ENCODE results near the gene PKP1.

Gene PKP1

GRCh38 chr1:201348211-201348566, 64.9 kb downstream of the PKP1 start (continued):
- TF ChIP-seq, protein P1, sequence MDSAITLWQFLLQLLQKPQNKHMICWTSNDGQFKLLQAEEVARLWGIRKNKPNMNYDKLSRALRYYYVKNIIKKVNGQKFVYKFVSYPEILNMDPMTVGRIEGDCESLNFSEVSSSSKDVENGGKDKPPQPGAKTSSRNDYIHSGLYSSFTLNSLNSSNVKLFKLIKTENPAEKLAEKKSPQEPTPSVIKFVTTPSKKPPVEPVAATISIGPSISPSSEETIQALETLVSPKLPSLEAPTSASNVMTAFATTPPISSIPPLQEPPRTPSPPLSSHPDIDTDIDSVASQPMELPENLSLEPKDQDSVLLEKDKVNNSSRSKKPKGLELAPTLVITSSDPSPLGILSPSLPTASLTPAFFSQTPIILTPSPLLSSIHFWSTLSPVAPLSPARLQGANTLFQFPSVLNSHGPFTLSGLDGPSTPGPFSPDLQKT (IDR thresholded peaks at IDR 0.05; ENCODE audit: borderline replicate concordance, low read depth, low read length): no peak
- TF ChIP-seq ZNF501 (tag by site-specific recombination; IDR thresholded peaks at IDR 0.05): no peak
- TF ChIP-seq ZNF792 (tag by site-specific recombination; IDR thresholded peaks at IDR 0.05): no peak
- no peak for TF ChIP-seq ZNF184 (tag by site-specific recombination; IDR thresholded peaks at IDR 0.05)
- TF ChIP-seq, protein P2, sequence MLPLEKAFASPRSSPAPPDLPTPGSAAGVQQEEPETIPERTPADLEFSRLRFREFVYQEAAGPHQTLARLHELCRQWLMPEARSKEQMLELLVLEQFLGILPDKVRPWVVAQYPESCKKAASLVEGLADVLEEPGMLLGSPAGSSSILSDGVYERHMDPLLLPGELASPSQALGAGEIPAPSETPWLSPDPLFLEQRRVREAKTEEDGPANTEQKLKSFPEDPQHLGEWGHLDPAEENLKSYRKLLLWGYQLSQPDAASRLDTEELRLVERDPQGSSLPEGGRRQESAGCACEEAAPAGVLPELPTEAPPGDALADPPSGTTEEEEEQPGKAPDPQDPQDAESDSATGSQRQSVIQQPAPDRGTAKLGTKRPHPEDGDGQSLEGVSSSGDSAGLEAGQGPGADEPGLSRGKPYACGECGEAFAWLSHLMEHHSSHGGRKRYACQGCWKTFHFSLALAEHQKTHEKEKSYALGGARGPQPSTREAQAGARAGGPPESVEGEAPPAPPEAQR (tag by site-specific recombination; IDR thresholded peaks at IDR 0.05): no peak
- no peak for TF ChIP-seq OVOL3 (tag by site-specific recombination; IDR thresholded peaks at IDR 0.05)
- TF ChIP-seq ZNF596 (tag by site-specific recombination; IDR thresholded peaks at IDR 0.05): no peak
- peak; percentile 40; the same call in 1 of the 2 replicates for TF ChIP-seq ZNF654 (tag by site-specific recombination; IDR thresholded peaks at IDR 0.05; ENCODE audit: low read depth)
- no peak for TF ChIP-seq MZF1 (tag by site-specific recombination; IDR thresholded peaks at IDR 0.05; ENCODE audit: borderline replicate concordance)
- TF ChIP-seq ZNF549 (tag by site-specific recombination; IDR thresholded peaks at IDR 0.05): no peak
- TF ChIP-seq ZNF747 (tag by site-specific recombination; IDR thresholded peaks at IDR 0.05): no peak
- no peak for TF ChIP-seq ZNF600 (tag by site-specific recombination; IDR thresholded peaks at IDR 0.05)
- no peak for TF ChIP-seq ZNF280D (tag by site-specific recombination; IDR thresholded peaks at IDR 0.05)

DNA sequence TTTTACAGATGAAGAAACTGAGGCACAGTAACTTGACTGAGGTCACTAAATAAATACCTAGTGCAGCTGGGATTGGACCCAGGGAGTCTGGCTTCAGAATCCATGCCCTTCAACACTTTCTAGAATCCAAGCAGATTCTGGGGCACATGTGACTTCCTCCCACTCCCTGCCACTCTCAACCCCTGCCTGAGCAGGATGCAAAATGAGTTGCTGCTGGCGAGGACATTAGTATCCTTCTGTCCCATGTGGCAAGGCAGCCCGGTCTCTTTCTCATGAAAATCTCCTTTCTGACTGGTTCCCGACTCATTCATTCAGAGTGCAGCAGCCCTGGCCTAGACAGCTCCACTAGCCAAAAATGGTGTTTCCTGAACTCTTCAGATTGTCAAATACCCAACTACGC, 65.8 kb downstream of the PKP1 start:
- no peaks in the 10 kb centered on the region for H3K4me1 ChIP-seq (ENCODE audit: control insufficient read depth, insufficient read depth, low read length)
- TF ChIP-seq ZBTB20 (tag by site-specific recombination; IDR thresholded peaks at IDR 0.05) (peak; percentile 36; the same call in 1 of the 2 replicates), ZNF561 (tag by site-specific recombination; IDR thresholded peaks at IDR 0.05; ENCODE audit: borderline replicate concordance) (no peak)
- POLR2A ChIA-PET: no interaction called here
- H3K9me3 ChIP-seq (ENCODE audit: control insufficient read depth, insufficient read depth, low read depth, low read length): no peaks in the 10 kb centered on the region
- CTCF ChIA-PET: interaction anchor here (0.6 to 4.8 kb wide), 23 partner anchors 10 to 294 kb away, joined by 3 to 70 read pairs (median 4); no protein-coding TSS in a partner anchor
- no peaks in the 10 kb centered on the region for H3K36me3 ChIP-seq (ENCODE audit: control insufficient read depth in 2 of 2, insufficient read depth in 1 of 2, low read length in 2 of 2)
- no peak overlapping the region for H3K27ac ChIP-seq (ENCODE audit: extremely low read depth, low read depth, low read length)
- no peak overlapping the region for H3K4me3 ChIP-seq (ENCODE audit: low read depth, low read length)

- POLR2A ChIA-PET: no interaction called here
- no peak for TF ChIP-seq KLF8 (tag by site-specific recombination; IDR thresholded peaks at IDR 0.05)
- no peak for TF ChIP-seq SCRT1 (tag by site-specific recombination; IDR thresholded peaks at IDR 0.05; ENCODE audit: borderline replicate concordance)
- no peak for TF ChIP-seq EGR2 (tag by site-specific recombination; IDR thresholded peaks at IDR 0.05; ENCODE audit: low read depth)
- TF ChIP-seq, protein P3, sequence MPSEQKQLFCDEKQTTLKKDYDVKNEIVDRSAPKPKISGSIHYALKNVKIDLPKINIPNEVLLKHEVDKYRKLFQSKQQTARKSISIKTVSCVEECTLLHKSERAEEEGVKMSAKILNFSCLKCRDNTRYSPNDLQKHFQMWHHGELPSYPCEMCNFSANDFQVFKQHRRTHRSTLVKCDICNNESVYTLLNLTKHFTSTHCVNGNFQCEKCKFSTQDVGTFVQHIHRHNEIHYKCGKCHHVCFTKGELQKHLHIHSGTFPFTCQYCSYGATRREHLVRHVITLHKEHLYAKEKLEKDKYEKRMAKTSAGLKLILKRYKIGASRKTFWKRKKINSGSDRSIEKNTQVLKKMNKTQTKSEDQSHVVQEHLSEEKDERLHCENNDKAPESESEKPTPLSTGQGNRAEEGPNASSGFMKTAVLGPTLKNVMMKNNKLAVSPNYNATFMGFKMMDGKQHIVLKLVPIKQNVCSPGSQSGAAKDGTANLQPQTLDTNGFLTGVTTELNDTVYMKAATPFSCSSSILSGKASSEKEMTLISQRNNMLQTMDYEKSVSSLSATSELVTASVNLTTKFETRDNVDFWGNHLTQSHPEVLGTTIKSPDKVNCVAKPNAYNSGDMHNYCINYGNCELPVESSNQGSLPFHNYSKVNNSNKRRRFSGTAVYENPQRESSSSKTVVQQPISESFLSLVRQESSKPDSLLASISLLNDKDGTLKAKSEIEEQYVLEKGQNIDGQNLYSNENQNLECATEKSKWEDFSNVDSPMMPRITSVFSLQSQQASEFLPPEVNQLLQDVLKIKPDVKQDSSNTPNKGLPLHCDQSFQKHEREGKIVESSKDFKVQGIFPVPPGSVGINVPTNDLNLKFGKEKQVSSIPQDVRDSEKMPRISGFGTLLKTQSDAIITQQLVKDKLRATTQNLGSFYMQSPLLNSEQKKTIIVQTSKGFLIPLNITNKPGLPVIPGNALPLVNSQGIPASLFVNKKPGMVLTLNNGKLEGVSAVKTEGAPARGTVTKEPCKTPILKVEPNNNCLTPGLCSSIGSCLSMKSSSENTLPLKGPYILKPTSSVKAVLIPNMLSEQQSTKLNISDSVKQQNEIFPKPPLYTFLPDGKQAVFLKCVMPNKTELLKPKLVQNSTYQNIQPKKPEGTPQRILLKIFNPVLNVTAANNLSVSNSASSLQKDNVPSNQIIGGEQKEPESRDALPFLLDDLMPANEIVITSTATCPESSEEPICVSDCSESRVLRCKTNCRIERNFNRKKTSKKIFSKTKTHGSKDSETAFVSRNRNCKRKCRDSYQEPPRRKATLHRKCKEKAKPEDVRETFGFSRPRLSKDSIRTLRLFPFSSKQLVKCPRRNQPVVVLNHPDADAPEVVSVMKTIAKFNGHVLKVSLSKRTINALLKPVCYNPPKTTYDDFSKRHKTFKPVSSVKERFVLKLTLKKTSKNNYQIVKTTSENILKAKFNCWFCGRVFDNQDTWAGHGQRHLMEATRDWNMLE (tag by site-specific recombination; conservative IDR thresholded peaks at IDR 0.05; ENCODE audit: low read depth): no peak
- no peak for TF ChIP-seq ZNF623 (tag by site-specific recombination; IDR thresholded peaks at IDR 0.05)
- TF ChIP-seq ZNF677 (tag by site-specific recombination; IDR thresholded peaks at IDR 0.05): no peak
- TF ChIP-seq MZF1 (tag by site-specific recombination; IDR thresholded peaks at IDR 0.05; ENCODE audit: borderline replicate concordance): no peak
- no peak for TF ChIP-seq ZNF777 (tag by site-specific recombination; IDR thresholded peaks at IDR 0.05; ENCODE audit: borderline replicate concordance)
- no peak for TF ChIP-seq ZNF501 (tag by site-specific recombination; IDR thresholded peaks at IDR 0.05)
- TF ChIP-seq ZNF514 (tag by site-specific recombination; IDR thresholded peaks at IDR 0.05): no peak
These were observed 67.0 kb downstream of the PKP1 start for GRCh38 chr1:201350361-201350725.

More at GRCh38 chr1:201350361-201350725, 67.0 kb downstream of the PKP1 start:
- H3K27ac ChIP-seq (ENCODE audit: extremely low read depth, low read depth, low read length): no peak overlapping the region
- CTCF ChIA-PET: interaction anchor here (0.6 to 3.1 kb wide), 5 partner anchors 8 to 194 kb away, joined by 3 to 15 read pairs (median 7); no protein-coding TSS in a partner anchor
- no peak overlapping the region for H3K4me3 ChIP-seq (ENCODE audit: low read depth, low read length)
- H3K4me1 ChIP-seq (ENCODE audit: control insufficient read depth, insufficient read depth, low read length): no peaks in the 10 kb centered on the region
- no peaks in the 10 kb centered on the region for H3K9me3 ChIP-seq (ENCODE audit: control insufficient read depth, insufficient read depth, low read depth, low read length)
- no peaks in the 10 kb centered on the region for H3K36me3 ChIP-seq (ENCODE audit: control insufficient read depth in 2 of 2, insufficient read depth in 1 of 2, low read length in 2 of 2)

Measured in HEK293 (cell line).